LNCaP clone FGC (cell line): ENCODE measurements around the gene ASTN1.

Experiments
- DNase-seq: peaks from one replicate; pipeline ENCODE4 v3.0.0-alpha.2; 2011; ENCODE audit warnings: low read depth
- H3K4me3 ChIP-seq: 2 replicates; pipeline ENCODE4 v1.5.1; 2011; ENCODE audit warnings: mild to moderate bottlenecking, low read depth, low read length, control low read depth
- TF ChIP-seq, protein P1 (sequence below): IDR thresholded peaks from 2 replicates; pipeline ENCODE4 v1.5.1; 2012; ENCODE audit warnings: mild to moderate bottlenecking; ENCODE audit not compliant: control insufficient read depth, insufficient read depth; ENCODE audit errors: extremely low read depth

The ASTN1 gene

GRCh38 chr1:177023726-177024125 lies 140.8 kb downstream of the ASTN1 start:
- TF ChIP-seq, protein P1, sequence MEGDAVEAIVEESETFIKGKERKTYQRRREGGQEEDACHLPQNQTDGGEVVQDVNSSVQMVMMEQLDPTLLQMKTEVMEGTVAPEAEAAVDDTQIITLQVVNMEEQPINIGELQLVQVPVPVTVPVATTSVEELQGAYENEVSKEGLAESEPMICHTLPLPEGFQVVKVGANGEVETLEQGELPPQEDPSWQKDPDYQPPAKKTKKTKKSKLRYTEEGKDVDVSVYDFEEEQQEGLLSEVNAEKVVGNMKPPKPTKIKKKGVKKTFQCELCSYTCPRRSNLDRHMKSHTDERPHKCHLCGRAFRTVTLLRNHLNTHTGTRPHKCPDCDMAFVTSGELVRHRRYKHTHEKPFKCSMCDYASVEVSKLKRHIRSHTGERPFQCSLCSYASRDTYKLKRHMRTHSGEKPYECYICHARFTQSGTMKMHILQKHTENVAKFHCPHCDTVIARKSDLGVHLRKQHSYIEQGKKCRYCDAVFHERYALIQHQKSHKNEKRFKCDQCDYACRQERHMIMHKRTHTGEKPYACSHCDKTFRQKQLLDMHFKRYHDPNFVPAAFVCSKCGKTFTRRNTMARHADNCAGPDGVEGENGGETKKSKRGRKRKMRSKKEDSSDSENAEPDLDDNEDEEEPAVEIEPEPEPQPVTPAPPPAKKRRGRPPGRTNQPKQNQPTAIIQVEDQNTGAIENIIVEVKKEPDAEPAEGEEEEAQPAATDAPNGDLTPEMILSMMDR, result no peak
- no peak overlapping the region for H3K4me3 ChIP-seq
- DNase-seq, result no peak

GRCh38 chr1:177023249-177023648 lies 141.3 kb downstream of the ASTN1 start:
- TF ChIP-seq, protein P1, result no peak
- DNase-seq, result no peak
- no peak overlapping the region for H3K4me3 ChIP-seq

DNA sequence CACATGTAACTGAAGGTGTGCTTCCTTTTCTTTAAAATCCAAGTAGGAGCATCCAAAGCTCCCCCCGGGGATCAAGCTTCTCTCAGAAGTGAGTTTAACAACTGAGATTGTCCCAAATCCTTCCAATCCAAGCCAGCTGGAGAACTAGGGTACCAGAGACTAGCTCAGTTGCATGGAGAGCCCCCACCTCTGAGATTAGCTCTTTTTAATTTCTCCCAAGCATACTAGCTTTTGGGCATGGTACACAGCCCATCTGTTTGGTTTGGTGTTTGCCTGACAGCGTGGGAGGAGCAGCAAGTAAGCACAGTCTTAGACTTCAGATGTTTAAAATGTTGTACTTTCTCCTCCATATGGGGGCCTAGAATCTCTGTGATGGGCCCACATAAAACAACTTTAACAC lies 142.8 kb downstream of the ASTN1 start:
- TF ChIP-seq, protein P1, result no peak
- no peak for DNase-seq
- no peak overlapping the region for H3K4me3 ChIP-seq

DNA sequence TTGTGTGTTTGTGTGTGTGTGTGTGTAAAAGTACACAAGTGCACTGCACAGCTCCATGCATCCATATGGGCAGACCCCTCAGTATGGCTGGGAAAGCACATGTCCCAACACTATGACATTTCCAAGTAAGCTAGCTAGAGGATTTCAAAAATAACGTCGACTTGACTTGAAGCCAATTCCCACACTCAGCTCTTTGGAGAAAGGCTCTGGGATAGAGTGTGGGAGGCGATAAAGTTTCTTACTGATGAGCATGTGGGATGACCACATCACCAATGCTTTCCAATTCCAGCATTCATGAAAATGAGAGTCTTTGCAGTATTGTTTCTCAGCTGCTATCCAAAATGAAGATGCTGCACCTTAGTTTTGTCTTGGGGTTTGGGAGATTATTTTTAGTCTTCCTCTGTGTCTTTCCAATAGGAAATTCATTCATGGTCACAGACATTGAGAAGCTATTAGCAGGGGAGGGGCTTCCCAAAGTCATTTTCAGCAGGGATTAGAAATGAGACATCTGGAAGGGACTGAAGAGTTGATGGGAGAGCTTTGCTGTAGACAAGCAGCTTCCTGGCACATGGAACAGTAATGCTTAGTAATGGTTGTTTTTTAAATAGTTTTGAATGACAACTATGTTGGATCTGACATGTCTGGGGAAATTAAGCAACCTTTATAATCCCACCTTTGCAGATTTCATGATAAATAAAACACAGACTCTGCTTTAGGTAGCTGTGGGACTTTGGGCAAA lies 143.5 kb downstream of the ASTN1 start:
- TF ChIP-seq, protein P1, result no peak
- DNase-seq, result no peak
- H3K4me3 ChIP-seq, result no peak overlapping the region

- DNase-seq, result no peak
- H3K4me3 ChIP-seq, result no peak overlapping the region
- TF ChIP-seq, protein P1, result no peak
Observed at GRCh38 chr1:177017287-177017852, 147.1 kb downstream of the ASTN1 start.

DNA sequence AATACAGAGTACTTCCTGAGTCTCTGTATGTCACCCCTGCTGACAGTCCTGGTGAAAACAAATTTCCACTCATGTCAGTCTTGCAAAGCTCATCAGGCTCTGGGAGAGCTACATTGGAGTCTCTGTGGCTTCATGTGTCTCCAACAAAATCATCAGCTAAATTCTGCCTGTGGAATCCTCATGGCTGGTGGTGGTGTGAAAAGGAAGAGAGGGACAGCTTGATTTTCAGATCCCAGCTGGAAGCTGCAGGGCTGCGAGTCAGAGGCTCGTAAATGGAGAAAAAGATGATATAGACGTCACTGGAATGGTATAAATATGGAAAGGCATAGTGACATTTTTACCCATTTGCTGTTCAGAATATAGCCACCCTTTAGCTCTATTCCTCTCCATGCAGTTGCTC lies 150.2 kb downstream of the ASTN1 start:
- H3K4me3 ChIP-seq, result no peak overlapping the region
- no peak for DNase-seq
- TF ChIP-seq, protein P1, result no peak
